Measurements from ENCODE around the gene OR10H1. TPM values are rescaled to one million over a fixed set of nuclear protein-coding genes. Genes with fewer than 3 reads are reported as not detected.
"Not testable (repeated sequence)": the region's sequence is repeated elsewhere in the genome, so short reads cannot be mapped to it uniquely, and the experiment has no call there.

OR10H1 gene
- total RNA-seq, 4 donors from 2014 or later = not detected

- ATAC-seq (ENCODE audit: low FRiP score) = no peak
- no peak for TF ChIP-seq CTCF (IDR thresholded peaks at IDR 0.05)
- DNase-seq (ENCODE audit: low spot score) = no peak
These were observed 31.5 kb upstream of the OR10H1 start for GRCh38 chr19:15846923-15847322.

- DNase-seq (ENCODE audit: low spot score); ATAC-seq (ENCODE audit: low FRiP score): not testable (repeated sequence)
These were observed 28.4 kb upstream of the OR10H1 start for GRCh38 chr19:15843894-15844222.

GRCh38 chr19:15843203-15843893 is 27.9 kb upstream of the OR10H1 start:
- DNase-seq (ENCODE audit: low spot score) (no peak), ATAC-seq (ENCODE audit: low FRiP score) (no peak)
- TF ChIP-seq CTCF (IDR thresholded peaks at IDR 0.05) = no peak

GRCh38 chr19:15841875-15842569 is 26.6 kb upstream of the OR10H1 start:
- TF ChIP-seq CTCF (IDR thresholded peaks at IDR 0.05) = no peak
- ATAC-seq (ENCODE audit: low FRiP score) (no peak), DNase-seq (ENCODE audit: low spot score) (no peak)

GRCh38 chr19:15840833-15841232 is 25.4 kb upstream of the OR10H1 start:
- TF ChIP-seq CTCF (IDR thresholded peaks at IDR 0.05) = no peak
- ATAC-seq (ENCODE audit: low FRiP score) (no peak), DNase-seq (ENCODE audit: low spot score) (no peak)

- not testable (repeated sequence) for ATAC-seq (ENCODE audit: low FRiP score); DNase-seq (ENCODE audit: low spot score)
These were observed 24.4 kb upstream of the OR10H1 start for GRCh38 chr19:15839888-15840287.

GRCh38 chr19:15838351-15838750 is 22.9 kb upstream of the OR10H1 start:
- no peak for DNase-seq (ENCODE audit: low spot score)
- no peak for ATAC-seq (ENCODE audit: low FRiP score)
- TF ChIP-seq CTCF (IDR thresholded peaks at IDR 0.05) = no peak

- DNase-seq (ENCODE audit: low spot score) (no peak), ATAC-seq (ENCODE audit: low FRiP score) (peak; percentile 56)
- TF ChIP-seq CTCF (IDR thresholded peaks at IDR 0.05) = no peak
These were observed 21.8 kb upstream of the OR10H1 start for GRCh38 chr19:15837221-15837731.
